ENCODE data around the gene CLEC9A.

Gene CLEC9A

GRCh38 chr12:10027311-10027710 is 3.2 kb upstream of the CLEC9A start:
- DNase-seq = no peak
- Histone ChIP-seq H3K9me3 (no peaks in the 10 kb centered on the region), H3K4me3 (ENCODE audit: low read depth, low read length) (no peak overlapping the region), H3K27me3 (peaks cover 8% of the 10 kb centered on the region; the same call in 1 of the 2 replicates), H3K4me1 (no peaks in the 10 kb centered on the region), H3K36me3 (no peaks in the 10 kb centered on the region)
- TF ChIP-seq CTCF (IDR thresholded peaks at IDR 0.05; ENCODE audit: low read depth, low read length) = no peak

- H3K4me3 ChIP-seq (ENCODE audit: low read depth, low read length) = no peak overlapping the region
- H3K27me3 ChIP-seq = peaks cover 8% of the 10 kb centered on the region; the same call in 1 of the 2 replicates
- TF ChIP-seq CTCF (IDR thresholded peaks at IDR 0.05; ENCODE audit: low read depth, low read length) = no peak
- no peak for DNase-seq
- no peaks in the 10 kb centered on the region for H3K36me3 ChIP-seq
- no peaks in the 10 kb centered on the region for H3K9me3 ChIP-seq
- H3K4me1 ChIP-seq = no peaks in the 10 kb centered on the region
These were observed 2.8 kb upstream of the CLEC9A start for GRCh38 chr12:10027721-10028120.

- Histone ChIP-seq H3K36me3 (no peaks in the 10 kb centered on the region), H3K9me3 (no peaks in the 10 kb centered on the region), H3K4me3 (ENCODE audit: low read depth, low read length) (no peak overlapping the region), H3K27me3 (peaks cover 8% of the 10 kb centered on the region; the same call in 1 of the 2 replicates), H3K4me1 (no peaks in the 10 kb centered on the region)
- no peak for TF ChIP-seq CTCF (IDR thresholded peaks at IDR 0.05; ENCODE audit: low read depth, low read length)
- no peak for DNase-seq
These were observed 839 bp downstream of the CLEC9A start for GRCh38 chr12:10031321-10031720.

- Histone ChIP-seq H3K4me1 (no peaks in the 10 kb centered on the region), H3K36me3 (no peaks in the 10 kb centered on the region), H3K27me3 (peaks cover 8% of the 10 kb centered on the region; the same call in 1 of the 2 replicates), H3K4me3 (ENCODE audit: low read depth, low read length) (no peak overlapping the region), H3K9me3 (no peaks in the 10 kb centered on the region)
- TF ChIP-seq CTCF (IDR thresholded peaks at IDR 0.05; ENCODE audit: low read depth, low read length) = no peak
- no peak for DNase-seq
These were observed 1.3 kb downstream of the CLEC9A start for GRCh38 chr12:10031771-10032175.

- H3K4me3 ChIP-seq (ENCODE audit: low read depth, low read length) = no peak overlapping the region
- no peak for DNase-seq
- no peaks in the 10 kb centered on the region for H3K36me3 ChIP-seq
- H3K9me3 ChIP-seq = no peaks in the 10 kb centered on the region
- no peak for TF ChIP-seq CTCF (IDR thresholded peaks at IDR 0.05; ENCODE audit: low read depth, low read length)
- H3K4me1 ChIP-seq = no peaks in the 10 kb centered on the region
- H3K27me3 ChIP-seq = peaks cover 8% of the 10 kb centered on the region; the same call in 1 of the 2 replicates
These were observed 3.5 kb downstream of the CLEC9A start for GRCh38 chr12:10033783-10034545.

- Histone ChIP-seq H3K4me3 (ENCODE audit: low read depth, low read length) (no peak overlapping the region), H3K4me1 (no peaks in the 10 kb centered on the region), H3K9me3 (no peaks in the 10 kb centered on the region), H3K27me3 (no peaks in the 10 kb centered on the region), H3K36me3 (no peaks in the 10 kb centered on the region)
- DNase-seq = no peak
- no peak for TF ChIP-seq CTCF (IDR thresholded peaks at IDR 0.05; ENCODE audit: low read depth, low read length)
These were observed 11.7 kb downstream of the CLEC9A start for GRCh38 chr12:10042167-10042566.
